ENCODE measurements around the gene ZFX.

ZFX gene

GRCh38 chrX:24156177-24156576 lies 6.6 kb downstream of the ZFX start:
- no peak for TF ChIP-seq CTCF (IDR thresholded peaks at IDR 0.05; ENCODE audit: low read depth, low read length)
- Histone ChIP-seq H3K4me3 (ENCODE audit: low read depth, low read length) (no peak overlapping the region), H3K9me3 (no peaks in the 10 kb centered on the region), H3K27me3 (no peaks in the 10 kb centered on the region), H3K4me1 (no peaks in the 10 kb centered on the region), H3K36me3 (no peaks in the 10 kb centered on the region)
- no peak for DNase-seq

- H3K4me1 ChIP-seq, result no peaks in the 10 kb centered on the region
- no peaks in the 10 kb centered on the region for H3K36me3 ChIP-seq
Measured at GRCh38 chrX:24158881-24159280, 9.4 kb downstream of the ZFX start.

GRCh38 chrX:24166078-24166477 lies 16.5 kb downstream of the ZFX start:
- no peak for TF ChIP-seq CTCF (IDR thresholded peaks at IDR 0.05; ENCODE audit: low read depth, low read length)
- no peaks in the 10 kb centered on the region for H3K27me3 ChIP-seq
- no peak overlapping the region for H3K4me3 ChIP-seq (ENCODE audit: low read depth, low read length)
- no peaks in the 10 kb centered on the region for H3K9me3 ChIP-seq
- no peaks in the 10 kb centered on the region for H3K4me1 ChIP-seq
- no peak for DNase-seq
- no peaks in the 10 kb centered on the region for H3K36me3 ChIP-seq

More at GRCh38 chrX:24158881-24159280, 9.4 kb downstream of the ZFX start:
- no peak for TF ChIP-seq CTCF (IDR thresholded peaks at IDR 0.05; ENCODE audit: low read depth, low read length)
- no peaks in the 10 kb centered on the region for H3K9me3 ChIP-seq
- H3K4me3 ChIP-seq (ENCODE audit: low read depth, low read length), result no peak overlapping the region
- no peak for DNase-seq
- H3K27me3 ChIP-seq, result no peaks in the 10 kb centered on the region

- H3K4me3 ChIP-seq (ENCODE audit: low read depth, low read length), result no peak overlapping the region
- no peak for DNase-seq
- H3K4me1 ChIP-seq, result no peaks in the 10 kb centered on the region
- no peak for TF ChIP-seq CTCF (IDR thresholded peaks at IDR 0.05; ENCODE audit: low read depth, low read length)
- H3K9me3 ChIP-seq, result no peaks in the 10 kb centered on the region
- H3K27me3 ChIP-seq, result no peaks in the 10 kb centered on the region
- H3K36me3 ChIP-seq, result no peaks in the 10 kb centered on the region
Measured at GRCh38 chrX:24167719-24168472, 18.4 kb downstream of the ZFX start.

- no peaks in the 10 kb centered on the region; the same call in 1 of the 2 replicates for H3K36me3 ChIP-seq
- no peaks in the 10 kb centered on the region for H3K9me3 ChIP-seq
- no peaks in the 10 kb centered on the region for H3K27me3 ChIP-seq
- H3K4me3 ChIP-seq (ENCODE audit: low read depth, low read length), result no peak overlapping the region
- no peak for DNase-seq
- no peak for TF ChIP-seq CTCF (IDR thresholded peaks at IDR 0.05; ENCODE audit: low read depth, low read length)
- no peaks in the 10 kb centered on the region for H3K4me1 ChIP-seq
Measured at GRCh38 chrX:24168807-24169206, 19.3 kb downstream of the ZFX start.

- Histone ChIP-seq H3K4me1 (no peaks in the 10 kb centered on the region), H3K9me3 (no peaks in the 10 kb centered on the region), H3K36me3 (no peaks in the 10 kb centered on the region; the same call in 1 of the 2 replicates), H3K27me3 (no peaks in the 10 kb centered on the region), H3K4me3 (ENCODE audit: low read depth, low read length) (no peak overlapping the region)
- TF ChIP-seq CTCF (IDR thresholded peaks at IDR 0.05; ENCODE audit: low read depth, low read length), result no peak
- no peak for DNase-seq
Measured at GRCh38 chrX:24169211-24169610, 19.7 kb downstream of the ZFX start.

Measured in BE2C (cell line).